GM12875 (cell line): ENCODE data around the gene SIX3.

Source experiments
- H3K4me3 ChIP-seq: one replicate; pipeline ENCODE4 v1.5.1; 2011; ENCODE audit warnings: low read depth, low read length, control low read depth
- TF ChIP-seq, protein P1 (sequence below): IDR thresholded peaks from 2 replicates; pipeline ENCODE4 v1.5.1; 2011; ENCODE audit warnings: low read depth, mild to moderate bottlenecking, control low read depth, inconsistent platforms, low read length, moderate library complexity, borderline replicate concordance; ENCODE audit not compliant: insufficient read depth

SIX3 gene

DNA sequence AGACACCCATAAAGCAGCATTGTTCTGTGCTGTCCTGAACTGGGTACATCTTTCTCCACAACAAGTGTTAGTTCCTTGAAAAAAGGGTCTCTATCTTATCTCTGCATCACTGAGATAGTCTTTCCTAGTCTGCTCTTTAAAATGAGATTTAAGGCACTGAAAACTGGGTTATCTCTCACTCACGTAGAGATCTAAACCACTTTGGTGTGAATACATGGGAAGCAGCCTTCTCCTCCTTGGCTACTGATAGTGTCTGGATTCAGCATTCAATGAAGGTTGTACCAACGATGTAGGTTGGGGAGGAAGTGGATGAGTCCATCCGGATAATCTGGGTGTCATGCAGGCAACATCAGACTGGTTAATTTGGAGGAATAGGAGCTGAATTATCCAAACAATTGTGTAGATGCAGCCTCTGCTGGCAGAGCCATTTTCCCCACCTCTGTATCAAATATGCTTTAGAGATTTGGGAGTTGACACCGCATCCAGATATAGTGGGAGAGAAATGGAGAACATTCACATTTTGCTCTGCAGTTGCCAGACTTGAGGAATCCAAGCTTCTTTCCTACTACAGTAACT, 15.9 kb upstream of the SIX3 start:
- H3K4me3 ChIP-seq = no peak overlapping the region

DNA sequence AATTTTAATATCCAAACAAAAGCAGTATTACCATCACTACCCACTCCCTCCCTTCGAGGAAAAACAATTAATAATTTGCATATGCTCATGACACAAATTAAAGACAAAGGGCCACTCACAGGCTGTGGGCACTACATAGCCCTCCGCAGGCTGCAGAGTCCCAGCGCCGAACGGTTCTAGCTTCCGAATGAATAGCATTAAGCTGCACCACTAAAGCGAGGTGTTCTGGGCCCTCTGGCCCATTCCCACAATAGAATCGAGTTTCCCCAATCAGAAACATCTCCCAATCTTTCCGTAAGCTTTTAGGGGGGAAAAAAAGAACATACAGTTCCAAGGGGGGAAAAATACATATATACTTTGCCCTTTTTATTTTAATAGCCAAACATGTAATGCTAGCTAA, 14.5 kb upstream of the SIX3 start:
- TF ChIP-seq, protein P1, sequence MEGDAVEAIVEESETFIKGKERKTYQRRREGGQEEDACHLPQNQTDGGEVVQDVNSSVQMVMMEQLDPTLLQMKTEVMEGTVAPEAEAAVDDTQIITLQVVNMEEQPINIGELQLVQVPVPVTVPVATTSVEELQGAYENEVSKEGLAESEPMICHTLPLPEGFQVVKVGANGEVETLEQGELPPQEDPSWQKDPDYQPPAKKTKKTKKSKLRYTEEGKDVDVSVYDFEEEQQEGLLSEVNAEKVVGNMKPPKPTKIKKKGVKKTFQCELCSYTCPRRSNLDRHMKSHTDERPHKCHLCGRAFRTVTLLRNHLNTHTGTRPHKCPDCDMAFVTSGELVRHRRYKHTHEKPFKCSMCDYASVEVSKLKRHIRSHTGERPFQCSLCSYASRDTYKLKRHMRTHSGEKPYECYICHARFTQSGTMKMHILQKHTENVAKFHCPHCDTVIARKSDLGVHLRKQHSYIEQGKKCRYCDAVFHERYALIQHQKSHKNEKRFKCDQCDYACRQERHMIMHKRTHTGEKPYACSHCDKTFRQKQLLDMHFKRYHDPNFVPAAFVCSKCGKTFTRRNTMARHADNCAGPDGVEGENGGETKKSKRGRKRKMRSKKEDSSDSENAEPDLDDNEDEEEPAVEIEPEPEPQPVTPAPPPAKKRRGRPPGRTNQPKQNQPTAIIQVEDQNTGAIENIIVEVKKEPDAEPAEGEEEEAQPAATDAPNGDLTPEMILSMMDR = no peak
- no peak overlapping the region for H3K4me3 ChIP-seq

More for the DNA sequence above, 15.9 kb upstream of the SIX3 start:
- TF ChIP-seq, protein P1 = no peak

DNA sequence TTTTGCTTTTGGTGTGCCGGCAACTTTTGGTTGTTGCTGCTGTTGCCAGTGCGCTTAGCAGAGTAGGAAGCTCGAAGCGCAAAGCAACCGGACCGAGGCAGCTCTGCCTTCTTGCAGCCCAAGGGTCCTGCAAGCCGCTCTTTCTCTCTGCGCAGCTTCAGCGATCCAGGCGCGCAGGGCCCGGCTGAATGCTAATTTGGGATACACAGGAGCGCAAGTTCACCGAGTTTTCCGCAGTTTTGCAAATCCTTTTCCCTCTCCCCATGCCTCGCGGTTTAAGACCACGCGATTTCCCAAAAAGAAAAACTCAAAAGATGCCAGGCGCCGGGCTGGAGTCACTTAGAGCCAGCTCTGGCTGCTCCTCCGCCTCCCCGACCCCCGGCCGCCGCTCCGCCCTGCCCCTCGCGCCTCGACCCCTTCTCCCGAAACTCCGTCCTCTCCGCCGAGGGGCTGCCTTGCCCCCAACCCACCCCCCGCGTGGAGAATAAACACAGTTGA, 13.5 kb upstream of the SIX3 start:
- no peak overlapping the region for H3K4me3 ChIP-seq
- TF ChIP-seq, protein P1 = no peak

DNA sequence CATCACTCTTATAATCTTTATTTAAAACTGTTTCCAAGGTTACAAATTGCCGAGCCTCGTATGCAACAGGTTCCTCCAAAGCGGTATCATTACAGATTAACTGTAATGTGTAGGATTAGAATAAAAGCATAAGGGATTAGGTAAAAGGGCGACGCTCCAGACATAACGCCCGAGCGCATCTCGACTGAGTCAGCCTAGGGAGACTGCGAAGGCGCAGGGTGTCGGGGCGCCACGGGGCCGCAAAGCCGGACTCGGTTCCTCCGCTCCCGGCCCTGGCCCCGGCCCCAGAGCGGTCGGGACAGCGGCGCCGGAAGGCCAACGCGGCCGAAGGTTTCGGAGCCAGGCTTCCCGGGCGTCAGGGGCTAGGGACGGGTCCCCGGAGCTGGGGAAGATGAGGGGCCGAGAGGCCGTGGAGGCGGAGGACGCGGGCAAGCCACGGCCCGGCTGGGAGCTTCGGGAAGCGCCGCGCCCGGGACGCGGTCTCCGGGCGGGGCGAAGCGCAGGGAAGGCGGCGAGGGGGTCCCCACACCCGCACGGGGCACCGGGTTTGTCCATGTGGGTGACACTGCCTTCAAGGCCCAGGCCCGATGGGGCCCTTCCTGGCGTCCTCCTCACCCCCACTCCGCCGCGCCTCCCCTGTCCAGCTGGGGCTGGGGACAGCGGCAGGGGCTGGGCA, 12.9 kb upstream of the SIX3 start:
- H3K4me3 ChIP-seq = no peak overlapping the region
- TF ChIP-seq, protein P1 = no peak

DNA sequence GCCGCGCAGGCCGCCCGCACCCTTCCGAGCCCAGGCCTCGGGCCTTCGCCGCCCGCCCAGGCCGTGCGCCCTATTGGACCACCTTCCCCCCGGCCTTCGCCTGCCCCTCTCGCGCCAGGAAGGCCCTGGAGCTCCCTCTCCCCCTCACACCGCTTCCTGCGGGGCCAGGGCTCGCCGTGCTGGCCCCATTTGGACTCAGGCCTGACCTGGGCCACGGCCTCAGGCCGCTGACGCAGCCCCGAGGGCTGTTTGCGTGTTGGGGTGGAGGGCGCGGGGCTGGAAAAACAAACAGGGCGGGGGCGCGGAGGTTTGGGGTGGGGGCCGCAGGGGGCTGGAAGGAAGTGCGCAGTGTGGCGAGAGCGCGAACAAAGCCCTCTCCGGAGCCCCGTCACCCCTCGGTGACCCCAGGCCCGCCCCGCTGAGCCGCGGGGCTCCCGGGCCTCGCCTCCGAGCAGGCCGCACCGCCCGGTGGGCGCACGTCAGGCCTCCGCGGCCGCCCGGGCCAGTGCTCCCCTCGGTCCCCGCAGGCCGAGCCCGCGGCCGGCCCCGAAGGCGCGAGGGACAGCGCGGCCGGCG, 12.3 kb upstream of the SIX3 start:
- TF ChIP-seq, protein P1 = no peak

DNA sequence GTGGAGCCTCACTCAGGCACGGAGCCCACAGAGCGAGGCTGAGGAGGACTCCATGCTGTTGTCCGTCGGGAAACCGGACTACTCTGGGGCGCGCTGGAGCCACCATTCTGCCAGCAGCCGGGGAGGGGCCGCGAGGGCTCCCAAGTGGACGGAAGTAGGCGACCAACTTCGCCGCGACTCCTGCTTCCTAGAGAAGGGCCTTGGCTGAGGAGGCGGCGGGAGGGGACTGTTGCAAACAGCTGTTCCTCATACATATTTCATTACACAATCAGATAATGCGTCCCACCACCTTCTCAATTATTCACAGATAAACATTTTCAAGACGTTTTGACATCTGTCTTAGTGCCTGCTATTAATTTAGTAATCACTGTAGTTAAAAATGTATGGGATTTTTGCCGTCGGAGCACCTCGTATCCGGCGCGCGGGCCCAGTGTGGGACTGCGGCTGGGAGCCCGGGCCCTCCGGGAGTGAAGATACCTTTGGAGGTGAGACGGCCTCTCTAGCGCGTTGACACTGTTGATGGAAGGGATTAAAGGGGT, 11.7 kb upstream of the SIX3 start:
- no peak overlapping the region for H3K4me3 ChIP-seq
- TF ChIP-seq, protein P1 = no peak

More for the DNA sequence above, 12.3 kb upstream of the SIX3 start:
- no peak overlapping the region for H3K4me3 ChIP-seq
